MM.1S (cell line): ENCODE measurements around the gene PLBD2.

ENCODE experiments used
- DNase-seq: peaks from one replicate; pipeline ENCODE4 v3.0.0-alpha.2; 2015
- H2AFZ ChIP-seq: fragments of 300-600 bp; sonication (generic); 2 replicates; pipeline ENCODE4 v1.6.0; 2016; ENCODE audit warnings: antibody characterized with exemption, low read length
- H3F3A ChIP-seq: fragments of 300-600 bp; sonication (generic); 2 replicates; pipeline ENCODE4 v1.6.1; 2016; ENCODE audit warnings: mild to moderate bottlenecking, antibody characterized with exemption, low read length, moderate library complexity, mixed read lengths; ENCODE audit not compliant: insufficient read depth
- H3K27ac ChIP-seq: fragments of 300-600 bp; sonication (generic); 2 replicates; pipeline ENCODE4 v1.5.1; 2016; ENCODE audit warnings: mild to moderate bottlenecking, low read length
- H3K27me3 ChIP-seq: fragments of 300-600 bp; sonication (generic); replicated peaks from 2 replicates; pipeline ENCODE4 v1.6.0; 2016; ENCODE audit warnings: low read length; ENCODE audit not compliant: insufficient read depth
- H3K36me3 ChIP-seq: fragments of 300-600 bp; sonication (generic); replicated peaks from 2 replicates; pipeline ENCODE4 v1.6.1; 2016; ENCODE audit warnings: mild to moderate bottlenecking, low read length, mixed read lengths; ENCODE audit not compliant: insufficient read depth
- H3K4me1 ChIP-seq: fragments of 300-600 bp; sonication (generic); 2 replicates; pipeline ENCODE4 v1.6.1; 2016; ENCODE audit warnings: low read length, mixed read lengths
- H3K4me2 ChIP-seq: fragments of 300-600 bp; sonication (generic); 2 replicates; pipeline ENCODE4 v1.6.0; 2016; ENCODE audit warnings: low read depth, low read length
- H3K4me3 ChIP-seq: fragments of 300-600 bp; sonication (generic); 2 replicates; pipeline ENCODE4 v1.5.1; 2016; ENCODE audit warnings: low read length, mixed read lengths
- H3K79me2 ChIP-seq: fragments of 300-600 bp; sonication (generic); 2 replicates; pipeline ENCODE4 v1.6.1; 2016; ENCODE audit warnings: mixed run types, low read length, mixed read lengths
- H3K9ac ChIP-seq: fragments of 300-600 bp; sonication (generic); 2 replicates; pipeline ENCODE4 v1.6.1; 2016; ENCODE audit warnings: low read length, mixed read lengths
- H3K9me2 ChIP-seq: fragments of 300-600 bp; sonication (generic); replicated peaks from 2 replicates; pipeline ENCODE4 v1.6.1; 2016; ENCODE audit warnings: mild to moderate bottlenecking, low read length, mixed read lengths; ENCODE audit not compliant: insufficient read depth
- H3K9me3 ChIP-seq: fragments of 300-600 bp; sonication (generic); replicated peaks from 2 replicates; pipeline ENCODE4 v1.6.1; 2016; ENCODE audit warnings: mild to moderate bottlenecking, low read length, mixed read lengths; ENCODE audit not compliant: insufficient read depth
- H4K20me1 ChIP-seq: fragments of 300-600 bp; sonication (generic); 2 replicates; pipeline ENCODE4 v1.6.1; 2016; ENCODE audit warnings: mild to moderate bottlenecking, low read length, moderate library complexity, mixed read lengths; ENCODE audit not compliant: insufficient read depth
- CTCF ChIP-seq: fragments of 300-600 bp; sonication (generic); IDR thresholded peaks from 2 replicates; pipeline ENCODE4 v1.5.1; 2016; ENCODE audit warnings: antibody characterized with exemption, low read length, mixed read lengths
- EZH2 ChIP-seq: fragments of 300-600 bp; sonication (generic); optimal IDR thresholded peaks from 2 replicates; pipeline ENCODE3; 2017; ENCODE audit warnings: low read depth, mild to moderate bottlenecking, antibody characterized with exemption, low read length, mixed read lengths
- EZH2phosphoT487 ChIP-seq: fragments of 300-600 bp; sonication (generic); IDR thresholded peaks from 2 replicates; pipeline ENCODE4 v1.6.1; 2018; ENCODE audit warnings: antibody characterized with exemption, low read length

Gene PLBD2

GRCh38 chr12:113329022-113329790 lies 29.2 kb upstream of the PLBD2 start:
- no peaks in the 10 kb centered on the region for H3K36me3 ChIP-seq
- no peak overlapping the region for H3K27ac ChIP-seq
- no peaks in the 10 kb centered on the region for H3K4me1 ChIP-seq
- TF ChIP-seq CTCF (no peak), EZH2 (no peak), EZH2phosphoT487 (no peak)
- H3K4me3 ChIP-seq = no peak overlapping the region
- no peak overlapping the region for H3K9ac ChIP-seq
- DNase-seq = no peak
- no peaks in the 10 kb centered on the region for H3K9me3 ChIP-seq
- no peaks in the 10 kb centered on the region for H3K79me2 ChIP-seq
- no peak overlapping the region for H2AFZ ChIP-seq
- H3K9me2 ChIP-seq = no peaks in the 10 kb centered on the region
- no peaks in the 10 kb centered on the region for H4K20me1 ChIP-seq
- H3K27me3 ChIP-seq = no peaks in the 10 kb centered on the region
- H3F3A ChIP-seq = no peaks in the 10 kb centered on the region
- H3K4me2 ChIP-seq = no peak overlapping the region

- Histone ChIP-seq H2AFZ (no peak overlapping the region), H3K36me3 (no peaks in the 10 kb centered on the region), H3K4me2 (no peak overlapping the region), H3K27ac (no peak overlapping the region), H3K79me2 (no peaks in the 10 kb centered on the region), H3F3A (no peaks in the 10 kb centered on the region), H3K4me3 (no peak overlapping the region), H3K9me2 (no peaks in the 10 kb centered on the region), H3K9me3 (no peaks in the 10 kb centered on the region), H4K20me1 (no peaks in the 10 kb centered on the region), H3K4me1 (no peaks in the 10 kb centered on the region), H3K9ac (no peak overlapping the region), H3K27me3 (no peaks in the 10 kb centered on the region)
- no peak for TF ChIP-seq CTCF
- no peak for DNase-seq
Observed at GRCh38 chr12:113329791-113330417, 28.5 kb upstream of the PLBD2 start.

GRCh38 chr12:113330505-113330904 lies 27.9 kb upstream of the PLBD2 start:
- no peaks in the 10 kb centered on the region for H3K27me3 ChIP-seq
- H3K9ac ChIP-seq = no peak overlapping the region
- no peaks in the 10 kb centered on the region for H3K36me3 ChIP-seq
- no peaks in the 10 kb centered on the region for H3F3A ChIP-seq
- no peaks in the 10 kb centered on the region for H3K9me2 ChIP-seq
- no peaks in the 10 kb centered on the region for H3K4me1 ChIP-seq
- no peak for DNase-seq
- no peaks in the 10 kb centered on the region for H3K9me3 ChIP-seq
- H3K4me2 ChIP-seq = no peak overlapping the region
- no peak overlapping the region for H3K4me3 ChIP-seq
- no peaks in the 10 kb centered on the region for H4K20me1 ChIP-seq
- no peak overlapping the region for H2AFZ ChIP-seq
- no peak for TF ChIP-seq EZH2
- TF ChIP-seq CTCF = no peak
- TF ChIP-seq EZH2phosphoT487 = no peak
- H3K79me2 ChIP-seq = no peaks in the 10 kb centered on the region
- no peak overlapping the region for H3K27ac ChIP-seq
